Measurements from ENCODE around the gene ATP6V1A. TPM values are rescaled to one million over a fixed set of nuclear protein-coding genes. Genes with fewer than 3 reads are reported as not detected.

ATP6V1A gene
- total RNA-seq, 3 donors from 2014 or later = 58.7 to 82.6 (median 65.7) TPM

DNA sequence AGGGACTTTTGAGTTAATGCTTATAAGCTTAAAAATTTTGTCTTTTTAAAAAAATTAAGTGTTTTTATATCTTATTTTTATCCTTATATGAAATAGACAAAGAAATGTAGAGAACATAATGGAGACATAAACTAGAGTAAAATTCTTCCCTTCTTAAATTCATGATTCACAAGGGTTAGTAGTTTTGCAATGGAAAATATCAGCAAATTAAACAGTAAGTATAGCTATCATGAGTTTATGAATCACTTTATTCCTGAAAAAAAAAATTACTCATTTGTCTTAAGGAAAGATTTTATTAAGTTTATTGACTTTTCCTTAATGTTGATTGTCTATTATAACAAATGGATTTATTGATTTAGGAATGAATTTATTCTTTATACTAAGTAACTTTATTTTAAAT is 4.3 kb downstream of the ATP6V1A start:
- no peak for DNase-seq
- H3K36me3 ChIP-seq (ENCODE audit: low read depth) = no peaks in the 10 kb centered on the region
- TF ChIP-seq, protein P1, sequence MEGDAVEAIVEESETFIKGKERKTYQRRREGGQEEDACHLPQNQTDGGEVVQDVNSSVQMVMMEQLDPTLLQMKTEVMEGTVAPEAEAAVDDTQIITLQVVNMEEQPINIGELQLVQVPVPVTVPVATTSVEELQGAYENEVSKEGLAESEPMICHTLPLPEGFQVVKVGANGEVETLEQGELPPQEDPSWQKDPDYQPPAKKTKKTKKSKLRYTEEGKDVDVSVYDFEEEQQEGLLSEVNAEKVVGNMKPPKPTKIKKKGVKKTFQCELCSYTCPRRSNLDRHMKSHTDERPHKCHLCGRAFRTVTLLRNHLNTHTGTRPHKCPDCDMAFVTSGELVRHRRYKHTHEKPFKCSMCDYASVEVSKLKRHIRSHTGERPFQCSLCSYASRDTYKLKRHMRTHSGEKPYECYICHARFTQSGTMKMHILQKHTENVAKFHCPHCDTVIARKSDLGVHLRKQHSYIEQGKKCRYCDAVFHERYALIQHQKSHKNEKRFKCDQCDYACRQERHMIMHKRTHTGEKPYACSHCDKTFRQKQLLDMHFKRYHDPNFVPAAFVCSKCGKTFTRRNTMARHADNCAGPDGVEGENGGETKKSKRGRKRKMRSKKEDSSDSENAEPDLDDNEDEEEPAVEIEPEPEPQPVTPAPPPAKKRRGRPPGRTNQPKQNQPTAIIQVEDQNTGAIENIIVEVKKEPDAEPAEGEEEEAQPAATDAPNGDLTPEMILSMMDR (IDR thresholded peaks at IDR 0.05) = no peak
- H3K9me3 ChIP-seq = no peaks in the 10 kb centered on the region
- intact Hi-C loops (cut with DNase I, micrococcal nuclease) = no loop called here
- H3K4me1 ChIP-seq (ENCODE audit: low read depth) = peaks cover 8% of the 10 kb centered on the region
- no peak overlapping the region for H3K4me3 ChIP-seq
- no peak for ATAC-seq

DNA sequence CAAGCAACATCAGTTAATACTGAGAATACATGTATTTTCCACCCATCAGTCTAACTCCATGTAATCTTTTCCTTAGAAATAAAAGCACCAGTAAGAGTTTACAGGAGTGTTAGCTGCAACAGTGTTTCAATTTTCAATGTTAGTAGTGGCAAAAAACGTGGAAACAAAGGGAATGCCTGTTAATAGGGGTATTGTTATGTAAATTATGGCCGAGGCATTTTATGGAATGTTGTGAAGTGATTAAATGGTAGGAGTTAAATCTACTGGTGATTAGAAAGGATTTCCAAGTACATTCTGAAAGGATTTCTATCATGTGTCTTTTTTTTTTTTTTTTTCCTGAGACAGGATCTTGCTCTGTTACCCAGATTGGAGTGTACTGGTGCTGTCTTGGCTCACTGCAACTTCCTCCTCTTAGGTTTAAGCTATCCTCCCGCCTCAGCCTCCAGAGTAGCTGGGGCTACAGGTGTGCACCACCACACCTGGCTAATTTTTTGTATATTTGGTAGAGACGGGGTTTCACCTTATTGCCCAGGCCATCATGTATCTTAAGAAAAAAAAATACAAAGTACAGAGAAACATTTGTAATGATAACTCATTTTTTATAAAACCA is 6.6 kb downstream of the ATP6V1A start:
- intact Hi-C loops (cut with DNase I, micrococcal nuclease) = no loop called here

DNA sequence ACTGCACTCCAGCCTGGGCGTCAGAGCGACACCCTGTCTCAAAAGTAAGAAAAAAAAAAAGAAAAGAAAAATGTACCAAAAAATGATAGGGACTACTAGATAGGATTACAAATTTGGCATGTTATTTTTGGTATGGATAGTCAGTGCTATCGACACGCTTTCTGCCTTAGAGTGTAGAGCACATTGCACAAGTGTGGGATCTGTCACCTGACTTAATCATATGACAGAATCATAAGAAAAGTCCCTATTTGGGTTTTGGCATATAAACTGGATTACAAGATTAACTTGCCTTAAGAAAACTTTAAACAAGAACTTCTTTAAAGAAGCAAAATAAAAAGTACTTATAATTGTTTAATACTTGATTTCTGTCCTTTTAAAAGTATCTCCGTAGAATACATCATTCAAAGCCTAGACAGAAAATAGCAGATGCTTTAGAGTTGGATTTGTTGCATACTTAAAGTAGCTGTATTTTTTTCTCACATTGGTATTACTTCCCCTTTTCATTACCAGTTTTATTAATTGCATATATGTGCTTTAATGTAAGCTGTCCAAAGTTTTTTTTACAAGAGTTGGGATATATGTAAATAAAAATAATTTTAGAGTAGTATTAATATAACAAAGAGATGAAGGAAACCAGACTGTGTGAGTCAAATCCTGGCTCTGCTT is 7.8 kb downstream of the ATP6V1A start:
- ATAC-seq (no peak), DNase-seq (no peak)
- intact Hi-C loops (cut with DNase I, micrococcal nuclease) = no loop called here
- H3K9me3 ChIP-seq = peaks cover 5% of the 10 kb centered on the region
- H3K36me3 ChIP-seq (ENCODE audit: low read depth) = no peaks in the 10 kb centered on the region
- TF ChIP-seq, protein P1 (IDR thresholded peaks at IDR 0.05) = no peak
- H3K4me3 ChIP-seq = no peak overlapping the region
- no peaks in the 10 kb centered on the region for H3K4me1 ChIP-seq (ENCODE audit: low read depth)

More for the DNA sequence above, 6.6 kb downstream of the ATP6V1A start:
- no peak overlapping the region for H3K4me3 ChIP-seq
- DNase-seq (no peak), ATAC-seq (no peak)
- H3K36me3 ChIP-seq (ENCODE audit: low read depth) = no peaks in the 10 kb centered on the region
- TF ChIP-seq, protein P1 (IDR thresholded peaks at IDR 0.05) = no peak
- H3K4me1 ChIP-seq (ENCODE audit: low read depth) = peaks cover under 1% of the 10 kb centered on the region
- peaks cover 5% of the 10 kb centered on the region for H3K9me3 ChIP-seq

DNA sequence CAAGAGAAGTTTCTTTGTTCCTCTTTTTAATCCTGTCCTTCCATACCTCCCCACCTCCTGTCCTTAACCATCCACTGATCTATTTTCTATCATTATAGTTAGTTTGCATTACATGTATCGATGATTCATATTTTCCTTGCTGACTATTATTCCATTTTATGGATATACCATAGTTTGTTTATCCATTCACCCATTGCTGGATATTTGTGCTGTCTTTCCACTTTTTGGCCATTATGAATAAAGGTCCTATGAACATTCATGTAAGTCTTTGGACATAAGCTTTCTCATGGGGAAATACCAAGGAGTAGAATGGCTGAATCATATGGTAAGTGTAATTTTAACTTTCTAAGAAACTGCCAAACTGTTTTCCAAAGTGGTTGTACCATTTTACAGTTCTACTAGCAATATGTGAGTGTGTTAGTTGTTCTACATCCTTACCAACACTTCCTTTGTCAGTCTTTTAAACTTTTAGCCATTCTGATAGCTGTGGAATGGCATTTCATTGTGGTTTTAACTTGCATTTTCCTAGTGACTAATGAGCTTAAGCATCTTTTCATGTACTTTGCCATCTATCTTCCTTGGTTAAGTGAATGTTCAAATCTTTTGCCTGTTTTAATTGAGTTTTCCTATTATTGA is 11.7 kb downstream of the ATP6V1A start:
- no peaks in the 10 kb centered on the region for H3K4me1 ChIP-seq (ENCODE audit: low read depth)
- DNase-seq (no peak), ATAC-seq (no peak)
- TF ChIP-seq, protein P1 (IDR thresholded peaks at IDR 0.05) = no peak
- no peaks in the 10 kb centered on the region for H3K36me3 ChIP-seq (ENCODE audit: low read depth)
- no peak overlapping the region for H3K4me3 ChIP-seq
- H3K9me3 ChIP-seq = peaks cover 5% of the 10 kb centered on the region
- intact Hi-C loops (cut with DNase I, micrococcal nuclease) = no loop called here

DNA sequence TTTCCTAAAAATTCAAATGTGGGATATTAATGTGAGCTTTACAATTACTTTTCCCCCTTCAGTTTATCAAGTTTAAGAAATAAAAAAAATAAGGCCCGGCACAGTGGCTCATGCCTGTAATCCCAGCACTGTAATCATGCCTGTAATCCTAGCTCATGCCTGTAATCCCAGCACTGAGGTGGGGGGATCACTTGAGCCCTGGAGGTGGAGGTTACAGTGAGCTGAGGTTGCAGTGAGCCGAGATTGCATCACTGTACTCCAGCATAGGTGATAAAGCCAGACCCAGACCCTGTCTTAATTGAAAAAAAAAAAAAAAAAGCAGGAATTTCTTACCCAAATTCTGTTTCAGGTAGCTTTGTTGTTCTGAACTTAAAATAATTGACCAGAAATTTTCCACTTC is 17.9 kb downstream of the ATP6V1A start:
- Histone ChIP-seq H3K4me3 (no peak overlapping the region), H3K36me3 (ENCODE audit: low read depth) (no peaks in the 10 kb centered on the region), H3K9me3 (no peaks in the 10 kb centered on the region), H3K4me1 (ENCODE audit: low read depth) (no peaks in the 10 kb centered on the region)
- intact Hi-C loops (cut with DNase I, micrococcal nuclease) = no loop called here
- ATAC-seq (no peak), DNase-seq (no peak)
- TF ChIP-seq, protein P1 (IDR thresholded peaks at IDR 0.05) = no peak

Data from mucosa of descending colon (tissue), 3 donors.